ENCODE results near the gene DNLZ.

The DNLZ gene

GRCh38 chr9:136395345-136396218, 32.0 kb upstream of the DNLZ start:
- DNase-seq, result no peak

DNA sequence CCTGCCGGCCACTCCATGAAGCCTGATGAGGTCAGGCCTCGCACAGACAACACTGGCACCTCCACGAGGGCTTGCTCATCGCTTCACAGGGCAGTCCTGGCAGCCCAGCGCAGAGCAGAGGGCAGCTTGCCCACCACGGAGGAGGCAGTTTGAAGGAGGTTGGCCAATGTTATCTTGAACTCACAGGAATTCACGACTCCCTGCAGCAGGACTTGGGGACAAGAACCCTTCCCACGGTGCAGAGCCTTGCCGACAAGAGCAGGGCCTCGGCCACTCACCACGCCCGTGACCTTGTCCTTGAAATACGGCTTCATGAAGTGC, 31.4 kb upstream of the DNLZ start:
- DNase-seq, result no peak

DNA sequence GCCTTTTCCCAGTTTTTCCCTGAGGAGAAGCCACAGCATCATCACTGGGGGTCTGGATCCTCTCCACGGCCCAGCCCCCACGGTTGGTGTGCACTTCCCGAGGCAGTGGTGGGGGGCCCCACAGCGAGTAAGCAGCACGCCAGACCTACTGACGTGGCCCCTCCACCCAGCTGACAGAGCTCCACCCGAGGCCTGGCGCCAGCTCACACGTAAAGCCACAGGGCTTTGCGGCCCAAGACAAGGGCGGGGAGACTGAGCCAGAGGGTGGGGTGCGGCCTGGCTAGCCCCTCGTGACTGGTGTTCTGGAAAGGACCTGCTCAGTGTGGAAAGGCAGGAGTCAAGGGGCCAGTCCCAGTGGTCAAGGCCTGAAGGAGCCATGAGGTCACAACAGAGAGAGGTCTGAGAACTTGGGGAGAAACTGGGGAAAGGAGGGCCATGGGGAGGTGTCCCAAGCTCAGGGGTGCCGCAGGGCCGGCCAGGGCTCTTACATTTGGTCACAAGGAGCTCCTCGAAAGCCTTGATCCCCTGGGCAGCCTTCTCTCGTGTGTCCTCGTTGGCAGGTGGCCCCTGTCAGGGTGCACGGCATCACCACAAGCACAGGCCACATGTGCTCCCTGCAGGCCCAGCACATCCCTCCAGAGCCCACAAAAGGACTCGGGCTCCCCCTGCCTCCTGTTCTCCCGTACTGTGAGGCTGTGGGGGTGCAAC, 30.9 kb upstream of the DNLZ start:
- no peak for DNase-seq

DNA sequence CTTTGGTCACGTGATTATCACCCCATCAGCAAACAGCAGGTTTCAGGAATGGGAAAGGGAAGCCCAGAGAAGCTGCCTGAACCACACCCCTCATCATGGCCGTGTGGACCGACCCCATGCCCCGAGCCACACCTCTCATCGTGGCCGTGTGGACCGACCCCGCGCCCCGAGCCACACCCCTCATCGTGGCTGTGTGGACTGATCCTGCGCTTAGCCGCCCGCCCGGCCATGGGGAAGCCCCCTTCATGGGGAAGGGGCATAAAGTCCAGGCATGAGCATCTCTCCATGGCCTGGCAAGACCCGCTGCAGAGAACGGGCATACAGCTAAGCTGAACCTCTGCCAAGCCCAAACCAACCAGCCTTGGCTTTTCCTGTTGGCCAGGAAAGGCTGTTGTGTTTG, 30.0 kb upstream of the DNLZ start:
- no peak for DNase-seq

DNA sequence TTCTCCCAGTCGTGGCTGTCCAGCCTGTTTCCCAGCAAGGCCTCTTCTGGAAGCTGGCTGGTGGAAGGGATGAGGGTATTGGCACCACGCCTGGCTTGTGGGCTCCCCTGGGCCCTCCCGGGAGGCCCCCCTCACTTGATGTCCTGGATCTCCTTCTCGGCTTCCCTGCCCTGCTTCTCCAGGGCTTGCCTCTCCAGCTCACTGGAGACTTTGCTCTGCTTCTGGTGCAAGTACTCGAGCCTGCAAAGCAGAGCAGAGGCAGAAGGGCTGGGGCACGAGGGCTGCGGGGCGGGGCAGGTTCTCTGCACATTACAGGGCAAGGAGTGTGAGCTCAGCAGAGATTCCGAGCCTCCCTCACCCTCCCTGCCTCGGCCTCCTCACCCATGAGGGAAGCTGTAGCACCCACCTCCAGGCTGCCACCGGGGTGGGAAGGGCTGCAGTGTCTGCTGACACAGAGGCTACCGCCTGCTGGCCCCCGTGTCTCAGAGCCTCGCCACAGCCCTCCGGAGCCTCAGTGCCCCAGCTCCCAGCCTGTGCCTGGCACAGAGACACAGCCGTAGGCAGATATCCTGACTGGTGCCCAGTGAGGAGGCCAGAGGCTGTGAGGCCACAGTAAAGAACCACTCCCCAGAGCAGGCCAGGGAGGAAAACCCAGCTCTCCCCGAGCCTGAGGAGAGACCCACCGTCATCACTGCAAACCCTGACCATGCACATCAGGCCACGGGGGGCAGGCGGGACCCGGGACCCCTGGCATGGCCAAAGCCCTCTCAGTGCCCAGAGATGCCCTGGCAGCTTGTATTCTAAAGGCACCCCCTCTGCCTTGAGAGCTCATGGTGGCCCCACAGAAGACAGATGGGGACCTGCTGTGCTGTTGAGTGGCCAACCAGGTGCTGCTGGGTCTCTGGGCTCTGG, 29.2 kb upstream of the DNLZ start:
- no peak for DNase-seq

GRCh38 chr9:136391737-136392537, 28.4 kb upstream of the DNLZ start:
- DNase-seq, result no peak

DNA sequence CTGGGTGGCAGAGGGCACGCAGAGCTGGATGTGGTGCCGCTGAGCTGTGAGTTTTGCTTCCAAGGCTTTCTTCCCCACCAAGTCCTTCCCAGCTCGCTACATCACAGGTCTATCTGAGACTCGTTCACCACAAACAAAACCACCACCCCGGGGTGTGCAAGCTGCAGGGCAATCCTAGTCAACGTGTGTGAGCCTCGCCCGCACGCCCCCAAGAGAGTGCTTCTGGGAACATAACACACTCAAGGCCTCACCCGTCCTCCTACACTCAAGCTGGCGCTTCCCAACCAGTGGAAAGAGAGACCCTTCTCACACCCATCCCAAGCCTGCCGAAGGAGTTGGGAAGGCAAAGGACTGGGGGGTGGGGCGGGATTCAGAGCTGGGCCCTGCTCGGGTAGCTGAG, 25.9 kb upstream of the DNLZ start:
- DNase-seq, result no peak

- no peak for DNase-seq
These were observed 23.7 kb upstream of the DNLZ start for GRCh38 chr9:136387217-136387616.

DNA sequence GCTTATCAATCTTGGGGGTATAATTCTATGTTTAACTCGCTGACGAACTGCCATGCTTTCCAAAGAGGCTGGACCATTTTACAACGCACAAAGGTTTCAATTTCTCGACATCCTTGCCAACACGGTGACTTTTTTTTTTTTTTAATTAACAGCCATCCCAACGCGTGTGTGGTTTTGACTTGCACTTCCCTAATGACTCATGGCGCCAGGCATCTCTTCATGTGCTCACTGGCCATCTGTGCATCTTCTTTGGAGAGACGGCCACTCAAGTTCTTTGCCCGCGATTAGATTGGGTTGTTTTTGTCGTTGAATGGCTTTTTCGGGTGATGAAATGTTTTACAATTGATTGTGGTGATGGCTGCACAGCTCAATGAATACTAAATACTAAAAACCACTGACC, 22.5 kb upstream of the DNLZ start:
- no peak for DNase-seq

DNA sequence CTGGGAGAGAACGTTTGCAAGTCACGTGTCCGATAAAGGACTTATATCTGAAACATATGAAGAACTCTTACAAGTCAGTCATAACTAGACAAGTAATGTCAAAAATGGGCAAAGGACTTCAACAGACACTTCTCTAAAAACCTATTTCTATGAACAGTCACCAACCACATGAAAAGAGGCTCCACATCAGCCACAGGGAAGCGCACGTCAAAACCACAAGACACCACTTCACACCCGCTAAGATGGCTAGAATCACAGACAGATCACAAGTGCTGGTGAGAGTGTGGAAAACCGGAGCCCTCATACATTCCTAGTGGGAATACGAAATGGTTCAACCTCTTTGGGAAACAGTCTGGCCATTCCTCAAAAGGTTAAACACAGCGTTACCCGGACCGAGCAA, 21.5 kb upstream of the DNLZ start:
- DNase-seq, result no peak

DNA sequence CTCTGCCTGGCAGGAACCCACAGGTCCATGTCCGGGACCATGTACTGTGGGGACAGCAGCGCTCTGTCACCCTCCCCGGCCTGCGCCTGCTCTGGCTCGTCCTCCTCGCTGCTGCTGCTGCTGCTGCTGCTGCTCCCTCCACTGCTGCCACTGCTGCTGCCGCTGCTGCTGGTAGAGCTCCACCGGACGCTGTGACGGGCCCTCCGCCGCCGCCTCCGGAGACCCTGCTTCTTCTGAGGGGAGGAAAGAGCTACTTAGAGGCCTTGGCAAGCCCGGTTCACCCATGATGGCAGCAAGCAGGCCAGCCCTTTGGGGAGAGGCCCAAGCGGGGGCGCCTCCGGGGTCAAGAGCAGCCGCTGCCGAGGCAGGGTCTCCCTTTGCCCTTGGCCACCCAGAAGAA, 19.9 kb upstream of the DNLZ start:
- no peak for DNase-seq

DNA sequence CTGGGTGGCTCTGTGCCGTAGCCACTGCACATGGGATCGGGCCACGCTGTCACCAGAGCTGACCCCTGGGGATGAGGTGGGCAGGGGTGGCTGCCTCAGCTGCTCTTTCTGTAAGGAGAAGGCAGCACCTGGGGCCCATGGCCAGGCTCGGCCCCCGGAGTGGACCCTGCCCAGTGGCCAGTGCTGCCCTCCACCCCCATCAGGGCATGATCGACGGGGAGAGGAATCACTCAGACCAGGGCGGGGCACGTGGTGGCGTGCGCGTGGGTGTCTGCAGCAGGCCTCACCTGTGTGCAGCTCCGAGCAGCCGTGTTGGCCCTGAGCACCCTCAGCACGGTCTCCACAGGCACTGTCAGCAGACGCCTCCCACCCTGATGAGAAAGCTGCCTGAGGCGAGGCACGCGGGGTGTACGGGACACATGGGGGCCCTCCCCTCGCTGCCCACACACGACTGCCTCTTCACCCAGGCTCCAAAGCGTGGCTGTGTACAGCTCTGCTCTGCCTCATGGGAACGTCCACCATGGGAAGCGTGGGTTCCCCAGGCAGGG, 18.5 kb upstream of the DNLZ start:
- DNase-seq, result no peak

DNA sequence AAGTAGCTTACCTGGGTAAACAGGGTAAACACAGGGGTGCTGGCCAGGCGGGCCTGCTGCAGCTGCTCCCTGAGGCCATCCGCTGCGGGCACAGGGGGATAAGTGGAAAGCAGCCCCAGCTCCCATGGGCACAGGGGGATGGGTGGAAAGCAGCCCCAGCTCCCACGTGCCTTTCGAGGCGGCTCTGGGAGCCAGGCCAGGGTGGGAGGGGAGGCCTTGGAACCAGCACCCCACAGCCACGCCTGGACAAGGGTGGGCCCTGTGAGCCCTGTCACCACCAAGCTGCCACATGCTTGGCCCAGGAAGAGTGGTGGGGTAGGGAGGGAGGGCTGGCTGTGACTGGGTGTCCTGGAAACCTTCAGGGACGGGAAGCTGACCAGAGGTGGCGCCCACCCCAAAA, 17.8 kb upstream of the DNLZ start:
- DNase-seq, result no peak

DNA sequence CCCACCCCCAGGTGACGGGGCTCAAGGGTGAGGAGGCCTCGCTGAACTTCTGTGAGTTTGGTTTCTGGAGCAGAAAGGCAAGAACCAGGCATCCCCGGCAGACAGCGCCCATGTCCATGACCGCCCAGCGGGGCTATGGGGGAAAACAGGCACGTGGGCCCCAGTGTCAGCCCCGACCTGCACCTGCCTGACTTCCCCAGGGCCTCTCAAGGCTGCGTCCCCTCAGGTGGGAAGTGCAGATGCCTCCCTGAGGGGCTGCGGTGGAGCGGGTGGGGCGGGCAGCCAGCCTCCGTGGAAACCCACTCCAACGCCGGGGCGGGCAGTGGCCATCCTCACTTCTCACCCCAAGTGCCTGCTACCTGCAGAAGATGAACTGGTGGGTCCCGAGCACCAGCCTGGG, 16.8 kb upstream of the DNLZ start:
- DNase-seq, result no peak

GRCh38 chr9:136379891-136380290, 16.3 kb upstream of the DNLZ start:
- no peak for DNase-seq

DNA sequence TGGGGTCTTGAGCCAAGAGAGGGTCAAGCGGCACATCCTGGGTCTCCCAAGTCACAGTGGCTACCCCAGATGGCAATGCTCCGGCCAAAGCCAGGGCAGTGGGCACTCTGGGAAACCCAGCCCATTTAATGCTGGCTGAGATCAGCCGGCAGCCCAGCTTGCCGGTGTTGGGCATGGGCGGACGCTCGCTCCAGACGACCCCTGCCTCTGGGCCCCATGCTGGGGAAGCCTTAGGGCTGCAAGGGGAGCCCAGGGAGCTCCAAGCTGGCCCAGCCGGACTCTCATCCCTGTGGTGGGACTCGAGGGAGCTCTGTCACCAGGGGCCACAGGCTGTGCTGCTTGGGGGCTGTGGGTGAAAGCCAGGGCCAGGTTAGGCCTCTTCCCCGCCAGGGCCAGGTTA, 15.9 kb upstream of the DNLZ start:
- no peak for DNase-seq

DNA sequence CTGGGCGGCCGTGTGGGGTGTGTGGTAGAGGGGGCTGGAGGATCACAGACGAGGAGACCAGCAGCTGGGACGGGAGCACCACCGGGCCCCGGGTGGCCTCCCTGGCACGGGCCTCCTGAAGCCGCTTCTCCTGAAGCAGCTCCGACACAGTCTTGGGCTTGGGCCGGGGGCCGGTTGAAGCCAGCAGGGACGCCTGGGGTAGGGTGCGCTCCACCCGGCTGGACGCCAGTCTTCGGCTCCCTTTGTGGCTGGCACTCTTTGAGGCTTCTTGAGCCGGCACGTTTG, 15.4 kb upstream of the DNLZ start:
- no peak for DNase-seq

- no peak for DNase-seq
These were observed 14.8 kb upstream of the DNLZ start for GRCh38 chr9:136378170-136379002.

DNA sequence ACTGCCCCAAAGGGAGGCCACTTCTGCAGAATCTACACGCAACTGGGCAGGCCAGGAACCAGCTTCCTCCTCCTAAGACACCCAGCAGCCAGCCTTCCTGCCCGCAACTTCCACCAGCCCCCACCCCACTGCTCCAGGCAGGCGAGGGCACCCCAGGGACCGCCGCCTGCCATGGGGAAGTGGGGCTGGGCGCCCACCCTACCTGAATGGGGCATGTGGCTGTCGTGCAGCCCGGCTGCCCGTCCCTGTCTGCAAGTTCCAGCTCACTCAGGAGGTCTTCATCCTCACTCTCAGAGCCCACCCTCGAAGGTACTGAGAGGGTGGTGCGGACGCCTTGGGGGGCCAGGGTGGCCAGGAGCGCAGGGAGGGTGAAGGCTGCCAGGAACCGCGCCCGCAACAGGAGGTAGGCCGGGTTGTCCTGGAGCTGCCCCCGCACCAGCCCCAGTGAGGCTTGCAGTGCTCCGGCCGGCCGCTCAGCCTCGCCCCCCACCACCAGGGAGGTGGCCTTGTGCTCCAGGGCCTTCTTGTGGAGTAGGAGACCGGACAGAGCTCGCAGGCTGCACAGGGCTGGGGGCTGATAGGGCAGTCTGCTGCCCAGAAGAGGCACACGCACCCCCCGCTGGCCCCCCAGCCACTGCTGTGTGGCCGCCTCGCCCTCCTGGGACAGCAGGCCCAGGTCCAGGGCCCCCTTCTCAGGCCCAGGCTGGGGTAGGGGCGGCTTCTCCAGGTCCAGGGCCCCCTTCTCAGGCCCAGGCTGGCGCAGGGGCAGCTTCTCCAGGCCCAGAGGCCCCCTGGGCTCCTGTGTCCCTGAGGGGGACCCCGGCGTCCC, 14.0 kb upstream of the DNLZ start:
- DNase-seq, result no peak

DNA sequence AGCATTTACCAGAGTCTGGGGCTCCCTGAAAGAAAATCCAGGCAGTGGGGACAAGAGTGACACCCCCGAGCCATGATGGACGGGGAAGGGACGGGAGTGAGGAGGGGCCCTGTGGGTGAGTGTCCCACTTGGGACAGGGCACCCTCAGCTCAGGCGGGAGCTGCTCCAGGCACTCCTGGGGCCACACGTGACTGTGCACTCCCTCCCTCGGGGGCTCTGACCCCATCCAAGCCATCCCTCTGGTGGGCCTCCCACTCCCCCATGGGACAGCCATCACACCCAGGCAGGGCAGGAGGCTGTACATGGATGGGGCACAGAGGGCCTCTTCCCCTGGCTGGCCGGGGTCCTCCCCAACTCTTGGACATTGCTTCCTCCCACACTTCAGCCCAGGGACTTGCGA, 12.9 kb upstream of the DNLZ start:
- no peak for DNase-seq

- no peak for DNase-seq
These were observed 11.6 kb upstream of the DNLZ start for GRCh38 chr9:136375096-136375495.
